SK-N-SH (cell line): Measurements from ENCODE around the gene TSSK6.

ENCODE experiments used
- EP300 ChIP-seq, 2 experiments: IDR thresholded peaks; 2 replicates each; pipeline versions ENCODE4 v1.4.0 to v1.6.1; 2012; ENCODE audit warnings: borderline replicate concordance in 1 of 2, low read depth in 1 of 2, low read length in 1 of 2
- TCF12 ChIP-seq: IDR thresholded peaks from 2 replicates; pipeline ENCODE4 v1.4.0; 2012
- TF ChIP-seq, protein P1 (sequence below): fragments of 200-600 bp; sonication (generic); IDR thresholded peaks from 2 replicates; pipeline ENCODE4 v1.6.1; 2017; ENCODE audit warnings: antibody characterized with exemption, mild to moderate bottlenecking, moderate library complexity

GRCh38 chr19:19529783-19530422 is 14.6 kb upstream of the TSSK6 start:
- TF ChIP-seq TCF12: no peak
- TF ChIP-seq, protein P1, sequence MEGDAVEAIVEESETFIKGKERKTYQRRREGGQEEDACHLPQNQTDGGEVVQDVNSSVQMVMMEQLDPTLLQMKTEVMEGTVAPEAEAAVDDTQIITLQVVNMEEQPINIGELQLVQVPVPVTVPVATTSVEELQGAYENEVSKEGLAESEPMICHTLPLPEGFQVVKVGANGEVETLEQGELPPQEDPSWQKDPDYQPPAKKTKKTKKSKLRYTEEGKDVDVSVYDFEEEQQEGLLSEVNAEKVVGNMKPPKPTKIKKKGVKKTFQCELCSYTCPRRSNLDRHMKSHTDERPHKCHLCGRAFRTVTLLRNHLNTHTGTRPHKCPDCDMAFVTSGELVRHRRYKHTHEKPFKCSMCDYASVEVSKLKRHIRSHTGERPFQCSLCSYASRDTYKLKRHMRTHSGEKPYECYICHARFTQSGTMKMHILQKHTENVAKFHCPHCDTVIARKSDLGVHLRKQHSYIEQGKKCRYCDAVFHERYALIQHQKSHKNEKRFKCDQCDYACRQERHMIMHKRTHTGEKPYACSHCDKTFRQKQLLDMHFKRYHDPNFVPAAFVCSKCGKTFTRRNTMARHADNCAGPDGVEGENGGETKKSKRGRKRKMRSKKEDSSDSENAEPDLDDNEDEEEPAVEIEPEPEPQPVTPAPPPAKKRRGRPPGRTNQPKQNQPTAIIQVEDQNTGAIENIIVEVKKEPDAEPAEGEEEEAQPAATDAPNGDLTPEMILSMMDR: no peak
- TF ChIP-seq EP300 (IDR thresholded peaks at IDR 0.05; ENCODE audit: borderline replicate concordance in 1 of 2, low read depth in 1 of 2, low read length in 1 of 2): no peak
